Left forelimb (tissue), 1 donor: ENCODE measurements around the gene ASAH2B.

Experiments used
- DNase-seq: peaks from one replicate; pipeline ENCODE4 v3.0.0-alpha.2; 2018; ENCODE audit warnings: low spot score

ASAH2B gene

DNA sequence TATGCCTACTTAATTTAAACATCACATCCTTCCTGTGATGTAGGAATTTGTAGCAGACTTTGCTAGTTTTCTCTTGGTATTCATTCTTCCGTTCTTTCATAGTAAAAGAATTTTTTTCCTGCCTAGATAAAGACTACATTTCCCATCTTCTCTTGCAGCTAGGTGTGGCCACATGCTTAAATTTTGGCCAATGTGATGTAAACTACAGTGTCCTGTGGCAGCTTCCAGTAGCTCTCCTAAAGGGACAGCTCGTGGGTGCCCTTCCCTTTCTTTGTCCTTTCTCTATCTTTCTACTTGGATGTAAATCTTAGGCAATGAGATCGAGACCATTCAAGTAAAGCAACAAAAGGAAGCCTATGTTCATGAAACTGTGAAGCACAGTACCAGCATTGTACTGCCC, 58.6 kb downstream of the ASAH2B start:
- DNase-seq = no peak

DNA sequence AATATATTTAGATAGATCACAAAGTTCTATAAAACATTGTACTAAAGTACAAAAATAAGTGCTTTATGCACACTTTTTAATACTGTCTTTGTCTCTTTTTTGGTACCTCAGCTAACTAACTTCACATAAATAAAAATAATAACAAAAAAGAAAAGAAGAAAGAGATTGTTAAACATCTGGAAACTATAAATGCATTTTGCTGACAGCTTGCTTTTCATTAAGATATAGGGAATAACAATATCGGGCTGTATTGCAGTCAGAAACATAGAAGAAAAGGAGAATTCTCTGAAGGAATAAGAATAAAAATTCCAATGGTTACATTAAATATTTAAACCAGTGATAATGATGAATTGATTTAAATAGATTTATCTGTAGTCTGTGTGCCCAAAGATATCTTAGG, 59.9 kb downstream of the ASAH2B start:
- no peak for DNase-seq

DNA sequence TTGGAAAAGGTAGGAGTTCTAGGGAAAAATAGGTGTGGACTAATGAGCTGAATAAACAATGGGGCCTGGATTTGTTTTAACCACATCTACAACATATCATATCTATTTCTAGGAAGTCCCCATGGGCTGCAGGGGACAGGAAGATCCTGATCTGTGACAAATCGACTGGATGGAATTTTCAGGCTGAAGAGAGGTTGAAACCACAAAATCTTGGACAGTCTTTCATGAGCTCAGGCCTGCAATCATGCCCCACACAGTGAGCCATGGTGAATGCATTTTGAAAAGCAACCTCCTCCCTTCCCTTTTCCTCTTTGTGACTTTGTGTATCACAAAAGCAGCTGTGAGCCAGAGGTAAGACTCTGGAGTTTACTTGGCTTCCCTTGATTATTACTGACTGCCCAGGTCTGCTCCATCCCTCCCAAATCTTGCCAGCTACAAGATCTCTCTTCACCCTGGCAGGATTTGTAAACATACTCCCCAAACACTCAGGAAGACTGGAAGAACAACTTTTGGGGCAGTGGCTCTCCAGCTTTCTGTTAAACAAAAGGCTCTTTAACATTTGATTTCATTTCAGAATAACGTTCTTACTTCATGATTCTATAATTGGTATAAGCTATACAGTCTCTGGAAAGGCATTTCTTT, 66.4 kb downstream of the ASAH2B start:
- no peak for DNase-seq

DNA sequence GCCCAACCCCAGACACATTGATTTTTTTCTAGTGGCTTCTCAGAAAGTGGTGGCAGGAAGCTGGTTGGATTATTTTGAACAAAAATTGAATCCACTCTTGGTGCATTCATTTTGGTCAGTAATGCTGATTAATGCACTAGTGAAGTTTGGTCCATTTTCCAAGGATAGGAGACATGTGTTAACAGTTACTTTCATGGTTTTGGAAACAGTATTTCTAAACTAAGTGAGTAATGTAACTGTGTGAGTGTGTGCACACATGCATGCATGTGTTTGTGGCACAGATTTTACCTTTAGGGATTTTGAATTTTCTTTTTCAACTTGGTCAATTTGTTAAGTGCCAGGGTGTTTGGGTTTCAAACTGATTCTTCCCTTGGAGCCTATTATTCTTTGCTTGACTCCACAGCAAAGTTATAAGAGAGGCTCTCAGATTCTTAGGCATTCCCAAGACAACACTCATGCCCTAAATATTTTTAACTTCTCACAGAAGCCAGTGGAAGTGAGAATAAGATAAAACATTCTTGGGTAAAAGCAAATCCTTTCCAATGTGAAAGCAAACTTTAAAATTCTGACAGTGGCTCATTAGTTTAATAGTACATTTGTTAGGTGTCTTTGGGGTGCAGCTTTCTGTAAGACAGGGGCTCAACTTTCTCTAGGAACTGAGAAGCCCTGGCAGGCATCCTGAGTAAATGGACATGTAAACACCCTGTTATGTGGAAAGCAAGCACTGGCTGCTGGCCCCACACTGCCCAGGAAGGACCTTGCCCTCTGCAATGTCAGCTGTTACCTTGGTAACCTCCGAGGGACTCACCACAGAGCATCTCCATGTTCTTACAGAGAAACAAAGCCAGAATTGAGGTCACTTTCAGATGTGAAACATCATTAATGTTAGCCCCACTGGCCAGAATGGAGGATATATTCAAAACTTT, 68.4 kb downstream of the ASAH2B start:
- no peak for DNase-seq
